Endodermal cell (in vitro differentiated cells): ENCODE results near the gene NOP53. TPM values are rescaled to one million over a fixed set of nuclear protein-coding genes. Genes with fewer than 3 reads are reported as not detected.

Experiments used
- DNase-seq: peaks from one replicate; pipeline ENCODE4 v3.0.0-alpha.2; 2017
- H3K27ac ChIP-seq: 2 replicates; pipeline ENCODE4 v1.5.1; 2013; ENCODE audit warnings: mild to moderate bottlenecking, low read depth, low read length, moderate library complexity
- H3K27me3 ChIP-seq: 2 replicates; pipeline ENCODE4 v1.6.1; 2013; ENCODE audit warnings: mild to moderate bottlenecking, low read length, moderate library complexity; ENCODE audit not compliant: insufficient read depth, control insufficient read depth, poor library complexity, severe bottlenecking
- H3K36me3 ChIP-seq: 2 replicates; pipeline ENCODE4 v1.7.0; 2013; ENCODE audit warnings: mild to moderate bottlenecking, low read length, moderate library complexity; ENCODE audit not compliant: control insufficient read depth, insufficient read depth
- H3K4me1 ChIP-seq: one replicate; pipeline ENCODE4 v1.7.0; 2013; ENCODE audit warnings: low read length; ENCODE audit not compliant: control insufficient read depth, insufficient read depth
- H3K4me3 ChIP-seq: 2 replicates; pipeline ENCODE4 v1.5.1; 2013; ENCODE audit warnings: mild to moderate bottlenecking, low read length, moderate library complexity
- H3K9ac ChIP-seq: 2 replicates; pipeline ENCODE4 v1.6.1; 2013; ENCODE audit warnings: mild to moderate bottlenecking, low read length, moderate library complexity; ENCODE audit not compliant: poor library complexity, severe bottlenecking; ENCODE audit errors: extremely low read depth
- H3K9me3 ChIP-seq: 2 replicates; pipeline ENCODE4 v1.6.1; 2013; ENCODE audit warnings: mild to moderate bottlenecking, low read length, moderate library complexity; ENCODE audit not compliant: control insufficient read depth
- H3K27ac Mint-ChIP-seq: 2 replicates; pipeline ENCODE4 v1.8.0; 2020; ENCODE audit warnings: mixed read lengths
- H3K27me3 Mint-ChIP-seq: 2 replicates; pipeline ENCODE4 v1.8.0; 2021; ENCODE audit warnings: mild to moderate bottlenecking, mixed read lengths; ENCODE audit not compliant: insufficient read depth
- H3K36me3 Mint-ChIP-seq: 2 replicates; pipeline ENCODE4 v1.8.0; 2020; ENCODE audit warnings: low read depth, mixed read lengths
- H3K4me1 Mint-ChIP-seq: 2 replicates; pipeline ENCODE4 v1.8.0; 2020; ENCODE audit warnings: mixed read lengths
- H3K4me3 Mint-ChIP-seq: 2 replicates; pipeline ENCODE4 v1.8.0; 2020; ENCODE audit warnings: mild to moderate bottlenecking, moderate library complexity, mixed read lengths
- H3K9me3 Mint-ChIP-seq: 2 replicates; pipeline ENCODE4 v1.8.0; 2020; ENCODE audit warnings: mild to moderate bottlenecking, mixed read lengths
- CTCF ChIP-seq: fragments of 200-600 bp; sonication (generic); conservative IDR thresholded peaks from 2 replicates; pipeline ENCODE4 v1.5.0; 2021; ENCODE audit warnings: antibody characterized with exemption, mild to moderate bottlenecking
- WGBS, 2 experiments: methylation state at CpG; one replicate each; pipeline versions ENCODE4 v1.1.5 to v1.1.7; 2013; ENCODE audit warnings: missing lambda C conversion rate in 2 of 2, mixed read lengths in 1 of 2; ENCODE audit not compliant: insufficient coverage in 1 of 2, insufficient read length in 1 of 2; 5-methylcytosine and 5-hydroxymethylcytosine counted together
- total RNA-seq, 2 donors: library from RNA; stranded (reverse); fragmentation: NEBNext Ultra II Directional in 1 of 2; extraction: Animal tissue kit (Norgen Biotek cat#: 25700) in 1 of 2; gene quantifications; 2 replicates in 1 of 2; 3 replicates in 1 of 2; pipeline ENCODE4 v1.2.1, GENCODE V29; 2021

NOP53 gene
- total RNA-seq, 2 donors from 2014 or later = 190 to 258 TPM

GRCh38 chr19:47700934-47701716, 44.2 kb upstream of the NOP53 start:
- no peak overlapping the region for H3K9ac ChIP-seq
- H3K27me3 ChIP-seq = no peaks in the 10 kb centered on the region
- no peaks in the 10 kb centered on the region for H3K9me3 ChIP-seq
- H3K27me3 Mint-ChIP-seq = no peaks in the 10 kb centered on the region
- no peaks in the 10 kb centered on the region for H3K4me1 ChIP-seq
- no peak overlapping the region for H3K4me3 ChIP-seq
- H3K27ac Mint-ChIP-seq = no peak overlapping the region
- peaks cover 2% of the 10 kb centered on the region for H3K4me1 Mint-ChIP-seq
- no peak overlapping the region for H3K27ac ChIP-seq
- WGBS, 2 experiments = 96% methylated on average over 21 to 43 of the region's 43 CpGs
- H3K36me3 Mint-ChIP-seq = peaks cover 44% of the 10 kb centered on the region
- H3K9me3 Mint-ChIP-seq = no peaks in the 10 kb centered on the region
- TF ChIP-seq CTCF = no peak
- peaks cover 44% of the 10 kb centered on the region for H3K36me3 ChIP-seq
- no peak for DNase-seq
- H3K4me3 Mint-ChIP-seq = no peak overlapping the region

- Mint-ChIP-seq H3K4me1 (peaks cover 2% of the 10 kb centered on the region), H3K36me3 (peaks cover 44% of the 10 kb centered on the region), H3K9me3 (no peaks in the 10 kb centered on the region), H3K4me3 (no peak overlapping the region), H3K27ac (no peak overlapping the region), H3K27me3 (no peaks in the 10 kb centered on the region)
- WGBS, 2 experiments = 96 to 97% methylated on average over 56 to 91 of the region's 91 CpGs
- no peak for TF ChIP-seq CTCF
- Histone ChIP-seq H3K4me1 (no peaks in the 10 kb centered on the region), H3K4me3 (no peak overlapping the region), H3K27me3 (no peaks in the 10 kb centered on the region), H3K36me3 (peaks cover 41% of the 10 kb centered on the region), H3K9ac (no peak overlapping the region), H3K27ac (no peak overlapping the region), H3K9me3 (no peaks in the 10 kb centered on the region)
- DNase-seq = no peak
Measured at GRCh38 chr19:47701717-47702552, 43.4 kb upstream of the NOP53 start.

- Histone ChIP-seq H3K27me3 (no peaks in the 10 kb centered on the region), H3K4me3 (no peak overlapping the region), H3K27ac (no peak overlapping the region), H3K36me3 (peaks cover 41% of the 10 kb centered on the region), H3K9me3 (no peaks in the 10 kb centered on the region), H3K9ac (no peak overlapping the region), H3K4me1 (no peaks in the 10 kb centered on the region)
- DNase-seq = no peak
- Mint-ChIP-seq H3K27me3 (no peaks in the 10 kb centered on the region), H3K27ac (no peak overlapping the region), H3K9me3 (no peaks in the 10 kb centered on the region), H3K4me3 (no peak overlapping the region), H3K36me3 (peaks cover 44% of the 10 kb centered on the region), H3K4me1 (peaks cover 2% of the 10 kb centered on the region)
- TF ChIP-seq CTCF = no peak
- 92 to 97% methylated on average over 5 to 18 of the region's 18 CpGs for WGBS, 2 experiments
Measured at GRCh38 chr19:47702671-47703070, 42.7 kb upstream of the NOP53 start.
